ENCODE data around the gene GID8.

GRCh38 chr20:62951896-62952372 is 14.0 kb downstream of the GID8 start:
- TF ChIP-seq POLR2AphosphoS5 (IDR thresholded peaks at IDR 0.05; ENCODE audit: low read depth, low read length) (no peak), CTCF (IDR thresholded peaks at IDR 0.05 in 2 of 3, conservative IDR thresholded peaks at IDR 0.05 in 1 of 3; ENCODE audit: borderline replicate concordance in 1 of 3, insufficient read depth in 1 of 3, low read depth in 2 of 3, low read length in 2 of 3) (no peak), YY1 (IDR thresholded peaks at IDR 0.05; ENCODE audit: extremely low read depth, insufficient replicate concordance, low read depth, low read length) (no peak), EZH2 (IDR thresholded peaks at IDR 0.05) (no peak), CEBPB (IDR thresholded peaks at IDR 0.05; ENCODE audit: low read depth) (no peak), POLR2A (IDR thresholded peaks at IDR 0.05; ENCODE audit: borderline replicate concordance, extremely low read depth, insufficient read depth, insufficient read length) (no peak), CBX3 (IDR thresholded peaks at IDR 0.05; ENCODE audit: low read depth) (no peak), EZH2phosphoT487 (IDR thresholded peaks at IDR 0.05; ENCODE audit: borderline replicate concordance) (no peak), ATF3 (IDR thresholded peaks at IDR 0.05) (no peak), ZFX (IDR thresholded peaks at IDR 0.05) (no peak), ZNF274 (IDR thresholded peaks at IDR 0.05; ENCODE audit: low read depth, low read length) (no peak), REST (IDR thresholded peaks at IDR 0.05; ENCODE audit: low read depth) (no peak)
